HCT116 (cell line): ENCODE data around the gene WDR38. TPM values are rescaled to one million over a fixed set of nuclear protein-coding genes. Genes with fewer than 3 reads are reported as not detected.

Experiments used
- ATAC-seq: fragments of 200-7000 bp; cut with Tn5 transposase; 2 replicates; pipeline ENCODE4 v1.9.1; 2020; ENCODE audit warnings: mild to moderate bottlenecking, moderate library complexity
- BruUV-seq: library from RNA; stranded (reverse); fragments of 400-500 nt; replicated peaks from 2 replicates; lab custom pipeline; 2021; lab: Mats Ljungman, UMichigan
- CTCF ChIA-PET: fragments of 300-600 bp; sonication (Branson Sonifier 250); formaldehyde crosslinking; loops from one replicate; lab custom pipeline; 2021; ENCODE audit warnings: antibody characterized with exemption; lab: Charles Lee
- POLR2A ChIA-PET: fragments of 300-600, 350-600 bp; sonication (Branson Sonifier 250); formaldehyde crosslinking; loops from one replicate; lab custom pipeline; 2021; ENCODE audit warnings: antibody characterized with exemption; lab: Charles Lee
- RAD21 ChIA-PET, 2 experiments: fragments of 300-600 bp; sonication (Branson Sonifier 250); formaldehyde crosslinking; loops; one replicate each; lab custom pipeline; 2023; ENCODE audit warnings: low total read pairs in 2 of 2; ENCODE audit not compliant: uncharacterized antibody in 2 of 2, unreplicated experiment in 2 of 2, low non-redundant PET in 1 of 2; lab: Charles Lee
- DNase-seq: peaks from one replicate; pipeline ENCODE4 v3.0.0-alpha.2; 2010; ENCODE audit warnings: low read depth, low spot score
- H2AFZ ChIP-seq: fragments of 200-600 bp; shearing (Covaris generic), sonication (generic); 2 replicates; pipeline ENCODE4 v1.6.1; 2017; ENCODE audit warnings: low read depth, mixed run types, mixed read lengths, antibody characterized with exemption, low read length; ENCODE audit not compliant: poor library complexity, severe bottlenecking
- H3K27ac ChIP-seq: 2 replicates; pipeline ENCODE4 v1.5.1; 2012; ENCODE audit warnings: low read depth, low read length
- H3K27me3 ChIP-seq: fragments of 200-600 bp; sonication (generic); 2 replicates; pipeline ENCODE4 v1.6.1; 2016; ENCODE audit warnings: mixed run types, low read length, mixed read lengths; ENCODE audit not compliant: insufficient read depth
- H3K36me3 ChIP-seq, 2 experiments: fragments of 200-500 bp in 1 of 2; fragments of 200-600 bp in 1 of 2; sonication (Bioruptor generic) in 1 of 2; sonication (generic) in 1 of 2; 2 replicates each; pipeline versions ENCODE4 v1.5.1 to v1.6.1; 2014 to 2016; ENCODE audit warnings: low read length in 2 of 2, inconsistent platforms in 1 of 2, mixed read lengths in 1 of 2, mixed run types in 1 of 2; ENCODE audit not compliant: insufficient read depth in 2 of 2, control insufficient read depth in 1 of 2
- H3K4me1 ChIP-seq, 2 experiments: fragments of 200-600 bp in 1 of 2; sonication (generic) in 1 of 2; 2 replicates each; pipeline versions ENCODE4 v1.5.1 to v1.6.1; 2012 to 2017; ENCODE audit warnings: low read length in 2 of 2, inconsistent platforms in 1 of 2, mild to moderate bottlenecking in 1 of 2, mixed read lengths in 1 of 2, mixed run types in 1 of 2, moderate library complexity in 1 of 2; ENCODE audit not compliant: insufficient read depth in 2 of 2, control insufficient read depth in 1 of 2
- H3K4me2 ChIP-seq: fragments of 200-600 bp; sonication (generic); 2 replicates; pipeline ENCODE4 v1.6.1; 2017; ENCODE audit warnings: mixed run types, low read length, mixed read lengths
- H3K4me3 ChIP-seq, 2 experiments: fragments of 200-600 bp in 1 of 2; sonication (generic) in 1 of 2; replicated peaks in 1 of 2; 2 replicates each; pipeline ENCODE4 v1.5.1; 2011 to 2016; ENCODE audit warnings: low read length in 2 of 2, control low read depth in 1 of 2, low read depth in 1 of 2, mild to moderate bottlenecking in 1 of 2, mixed read lengths in 1 of 2, mixed run types in 1 of 2
- H3K79me2 ChIP-seq: fragments of 200-600 bp; sonication (generic); 2 replicates; pipeline ENCODE4 v1.6.1; 2017; ENCODE audit warnings: mild to moderate bottlenecking, mixed run types, low read length, moderate library complexity, mixed read lengths; ENCODE audit not compliant: insufficient read depth
- H3K9ac ChIP-seq: fragments of 200-600 bp; sonication (generic); 2 replicates; pipeline ENCODE4 v1.6.1; 2016; ENCODE audit warnings: low read length, mixed read lengths
- H3K9me2 ChIP-seq: fragments of 200-600 bp; sonication (generic), shearing (Covaris generic); 2 replicates; pipeline ENCODE4 v1.6.1; 2017; ENCODE audit warnings: mixed run types, mild to moderate bottlenecking, moderate library complexity; ENCODE audit not compliant: insufficient read depth
- H3K9me3 ChIP-seq, 2 experiments: fragments of 200-500 bp in 1 of 2; fragments of 200-600 bp in 1 of 2; sonication (Bioruptor generic) in 1 of 2; sonication (generic) in 1 of 2; 2 replicates each; pipeline ENCODE4 v1.6.1; 2014 to 2017; ENCODE audit warnings: low read length in 2 of 2, mixed read lengths in 2 of 2, inconsistent platforms in 1 of 2, low read depth in 1 of 2, mild to moderate bottlenecking in 1 of 2, mixed run types in 1 of 2, moderate library complexity in 1 of 2; ENCODE audit not compliant: control insufficient read depth in 1 of 2, insufficient read depth in 1 of 2
- H4K20me1 ChIP-seq: fragments of 200-600 bp; sonication (generic), shearing (Covaris generic); 2 replicates; pipeline ENCODE4 v1.6.1; 2017; ENCODE audit warnings: mixed run types, mild to moderate bottlenecking, moderate library complexity; ENCODE audit not compliant: insufficient read depth
- CBX3 ChIP-seq: IDR thresholded peaks from 2 replicates; pipeline ENCODE4 v1.6.1; 2012; ENCODE audit warnings: low read depth
- CEBPB ChIP-seq: IDR thresholded peaks from 2 replicates; pipeline ENCODE4 v1.6.1; 2012; ENCODE audit warnings: low read depth
- EGR1 ChIP-seq: IDR thresholded peaks from 2 replicates; pipeline ENCODE4 v1.6.1; 2012; ENCODE audit warnings: low read depth
- ELF1 ChIP-seq: IDR thresholded peaks from 2 replicates; pipeline ENCODE4 v1.6.1; 2012; ENCODE audit warnings: low read depth, borderline replicate concordance
- EZH2 ChIP-seq: fragments of 200-600 bp; sonication (generic); IDR thresholded peaks from 2 replicates; pipeline ENCODE4 v1.6.1; 2017; ENCODE audit warnings: antibody characterized with exemption, mixed run types
- EZH2phosphoT487 ChIP-seq: fragments of 200-600 bp; IDR thresholded peaks from 2 replicates; pipeline ENCODE4 v1.6.1; 2018; ENCODE audit warnings: antibody characterized with exemption, borderline replicate concordance
- FOSL1 ChIP-seq: IDR thresholded peaks from 2 replicates; pipeline ENCODE4 v1.6.1; 2012; ENCODE audit warnings: low read depth
- JUND ChIP-seq: IDR thresholded peaks from 2 replicates; pipeline ENCODE4 v1.6.1; 2012
- SIN3A ChIP-seq: IDR thresholded peaks from 2 replicates; pipeline ENCODE4 v1.6.1; 2012; ENCODE audit warnings: low read depth
- SP1 ChIP-seq: IDR thresholded peaks from 2 replicates; pipeline ENCODE4 v1.6.1; 2012; ENCODE audit warnings: low read depth
- SRF ChIP-seq: IDR thresholded peaks from 2 replicates; pipeline ENCODE4 v1.6.1; 2012; ENCODE audit warnings: low read depth
- TCF7L2 ChIP-seq: IDR thresholded peaks from 2 replicates; pipeline ENCODE4 v1.7.0; 2011; ENCODE audit warnings: borderline replicate concordance, inconsistent platforms; ENCODE audit not compliant: insufficient read depth, insufficient read length; ENCODE audit errors: extremely low read depth
- YY1 ChIP-seq: IDR thresholded peaks from 2 replicates; pipeline ENCODE4 v1.6.1; 2011; ENCODE audit warnings: low read length, low read depth, moderate library complexity, mild to moderate bottlenecking; ENCODE audit not compliant: insufficient replicate concordance; ENCODE audit errors: extremely low read depth
- ZFX ChIP-seq: fragments of 450-650 bp; IDR thresholded peaks from 2 replicates; pipeline ENCODE4 v1.6.1; 2017
- ZNF274 ChIP-seq: fragments of 200-500 bp; sonication (Bioruptor generic); IDR thresholded peaks from 2 replicates; pipeline ENCODE4 v1.6.1; 2014; ENCODE audit warnings: mild to moderate bottlenecking, low read depth, low read length, inconsistent platforms
- intact Hi-C: fragments of 100-400 bp; cut with micrococcal nuclease; formaldehyde crosslinking; loops from 2 replicates; pipeline ENCODE4 v1.10.0; 2022
- total RNA-seq: library from RNA; stranded (reverse); gene quantifications from one replicate; pipeline ENCODE4 v1.2.1, GENCODE V29; 2021; ENCODE audit not compliant: unreplicated experiment
- TF ChIP-seq, protein P1 (sequence below): IDR thresholded peaks from 2 replicates; pipeline ENCODE4 v1.6.1; 2012; ENCODE audit warnings: low read depth
- TF ChIP-seq, protein P2 (sequence below): IDR thresholded peaks from 2 replicates; pipeline ENCODE4 v1.6.1; 2012
- TF ChIP-seq, protein P3 (sequence below): IDR thresholded peaks from 2 replicates; pipeline ENCODE4 v1.6.1; 2011; ENCODE audit warnings: mild to moderate bottlenecking, low read length, moderate library complexity; ENCODE audit not compliant: insufficient replicate concordance; ENCODE audit errors: extremely low read depth
- TF ChIP-seq, protein P4 (sequence below), 3 experiments: fragments of 200-600 bp in 1 of 3; sonication (generic) in 1 of 3; IDR thresholded peaks in 2 of 3; conservative IDR thresholded peaks in 1 of 3; 2 replicates each; pipeline ENCODE4 v1.5.1; 2012 to 2017; ENCODE audit warnings: low read depth in 2 of 3, low read length in 2 of 3, antibody characterized with exemption in 1 of 3, borderline replicate concordance in 1 of 3, control low read depth in 1 of 3, mild to moderate bottlenecking in 1 of 3, mixed read lengths in 1 of 3, mixed run types in 1 of 3, moderate library complexity in 1 of 3; ENCODE audit not compliant: insufficient read depth in 1 of 3
- TF ChIP-seq, protein P5 (sequence below): IDR thresholded peaks from 2 replicates; pipeline ENCODE4 v1.6.1; 2012

Gene WDR38
- total RNA-seq, 1 experiment from 2014 or later, result not detected

DNA sequence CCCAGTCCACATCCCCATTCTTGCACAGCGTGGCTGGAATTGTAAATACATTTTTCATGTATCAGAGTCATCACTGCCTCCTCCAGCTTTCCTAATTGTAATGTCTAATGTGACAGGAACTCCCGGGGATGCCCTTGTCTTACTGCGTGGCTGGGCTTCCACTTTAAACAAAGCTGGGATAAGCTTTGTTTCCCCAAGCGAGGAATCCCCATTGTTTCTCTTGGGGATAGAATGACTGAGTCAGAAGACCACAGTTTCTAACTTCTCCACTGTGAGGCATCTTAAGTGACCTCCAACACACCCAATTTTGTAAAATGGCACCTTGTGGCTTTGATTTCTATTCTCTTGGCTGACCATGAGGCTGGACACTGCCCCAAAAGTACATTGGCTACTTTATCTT, 31.1 kb downstream of the WDR38 start:
- Histone ChIP-seq H3K27ac (no peak overlapping the region), H3K4me1 (no peaks in the 10 kb centered on the region), H3K9me3 (no peaks in the 10 kb centered on the region), H3K4me2 (no peak overlapping the region), H3K27me3 (no peaks in the 10 kb centered on the region), H3K79me2 (no peaks in the 10 kb centered on the region), H2AFZ (no peak overlapping the region), H3K9me2 (no peaks in the 10 kb centered on the region)
- ATAC-seq (no peak), DNase-seq (no peak)
- TF ChIP-seq FOSL1 (no peak), SIN3A (no peak), SRF (no peak), ELF1 (no peak), EZH2 (no peak), ZFX (no peak), YY1 (no peak), JUND (no peak), ZNF274 (no peak), TCF7L2 (no peak), CBX3 (no peak), EGR1 (no peak), CEBPB (no peak), SP1 (no peak), EZH2phosphoT487 (no peak)
- TF ChIP-seq, protein P1, sequence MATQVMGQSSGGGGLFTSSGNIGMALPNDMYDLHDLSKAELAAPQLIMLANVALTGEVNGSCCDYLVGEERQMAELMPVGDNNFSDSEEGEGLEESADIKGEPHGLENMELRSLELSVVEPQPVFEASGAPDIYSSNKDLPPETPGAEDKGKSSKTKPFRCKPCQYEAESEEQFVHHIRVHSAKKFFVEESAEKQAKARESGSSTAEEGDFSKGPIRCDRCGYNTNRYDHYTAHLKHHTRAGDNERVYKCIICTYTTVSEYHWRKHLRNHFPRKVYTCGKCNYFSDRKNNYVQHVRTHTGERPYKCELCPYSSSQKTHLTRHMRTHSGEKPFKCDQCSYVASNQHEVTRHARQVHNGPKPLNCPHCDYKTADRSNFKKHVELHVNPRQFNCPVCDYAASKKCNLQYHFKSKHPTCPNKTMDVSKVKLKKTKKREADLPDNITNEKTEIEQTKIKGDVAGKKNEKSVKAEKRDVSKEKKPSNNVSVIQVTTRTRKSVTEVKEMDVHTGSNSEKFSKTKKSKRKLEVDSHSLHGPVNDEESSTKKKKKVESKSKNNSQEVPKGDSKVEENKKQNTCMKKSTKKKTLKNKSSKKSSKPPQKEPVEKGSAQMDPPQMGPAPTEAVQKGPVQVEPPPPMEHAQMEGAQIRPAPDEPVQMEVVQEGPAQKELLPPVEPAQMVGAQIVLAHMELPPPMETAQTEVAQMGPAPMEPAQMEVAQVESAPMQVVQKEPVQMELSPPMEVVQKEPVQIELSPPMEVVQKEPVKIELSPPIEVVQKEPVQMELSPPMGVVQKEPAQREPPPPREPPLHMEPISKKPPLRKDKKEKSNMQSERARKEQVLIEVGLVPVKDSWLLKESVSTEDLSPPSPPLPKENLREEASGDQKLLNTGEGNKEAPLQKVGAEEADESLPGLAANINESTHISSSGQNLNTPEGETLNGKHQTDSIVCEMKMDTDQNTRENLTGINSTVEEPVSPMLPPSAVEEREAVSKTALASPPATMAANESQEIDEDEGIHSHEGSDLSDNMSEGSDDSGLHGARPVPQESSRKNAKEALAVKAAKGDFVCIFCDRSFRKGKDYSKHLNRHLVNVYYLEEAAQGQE, result no peak
- TF ChIP-seq, protein P2, sequence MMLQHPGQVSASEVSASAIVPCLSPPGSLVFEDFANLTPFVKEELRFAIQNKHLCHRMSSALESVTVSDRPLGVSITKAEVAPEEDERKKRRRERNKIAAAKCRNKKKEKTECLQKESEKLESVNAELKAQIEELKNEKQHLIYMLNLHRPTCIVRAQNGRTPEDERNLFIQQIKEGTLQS, result no peak
- TF ChIP-seq, protein P3, sequence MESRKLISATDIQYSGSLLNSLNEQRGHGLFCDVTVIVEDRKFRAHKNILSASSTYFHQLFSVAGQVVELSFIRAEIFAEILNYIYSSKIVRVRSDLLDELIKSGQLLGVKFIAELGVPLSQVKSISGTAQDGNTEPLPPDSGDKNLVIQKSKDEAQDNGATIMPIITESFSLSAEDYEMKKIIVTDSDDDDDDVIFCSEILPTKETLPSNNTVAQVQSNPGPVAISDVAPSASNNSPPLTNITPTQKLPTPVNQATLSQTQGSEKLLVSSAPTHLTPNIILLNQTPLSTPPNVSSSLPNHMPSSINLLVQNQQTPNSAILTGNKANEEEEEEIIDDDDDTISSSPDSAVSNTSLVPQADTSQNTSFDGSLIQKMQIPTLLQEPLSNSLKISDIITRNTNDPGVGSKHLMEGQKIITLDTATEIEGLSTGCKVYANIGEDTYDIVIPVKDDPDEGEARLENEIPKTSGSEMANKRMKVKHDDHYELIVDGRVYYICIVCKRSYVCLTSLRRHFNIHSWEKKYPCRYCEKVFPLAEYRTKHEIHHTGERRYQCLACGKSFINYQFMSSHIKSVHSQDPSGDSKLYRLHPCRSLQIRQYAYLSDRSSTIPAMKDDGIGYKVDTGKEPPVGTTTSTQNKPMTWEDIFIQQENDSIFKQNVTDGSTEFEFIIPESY, result no peak
- TF ChIP-seq, protein P4, sequence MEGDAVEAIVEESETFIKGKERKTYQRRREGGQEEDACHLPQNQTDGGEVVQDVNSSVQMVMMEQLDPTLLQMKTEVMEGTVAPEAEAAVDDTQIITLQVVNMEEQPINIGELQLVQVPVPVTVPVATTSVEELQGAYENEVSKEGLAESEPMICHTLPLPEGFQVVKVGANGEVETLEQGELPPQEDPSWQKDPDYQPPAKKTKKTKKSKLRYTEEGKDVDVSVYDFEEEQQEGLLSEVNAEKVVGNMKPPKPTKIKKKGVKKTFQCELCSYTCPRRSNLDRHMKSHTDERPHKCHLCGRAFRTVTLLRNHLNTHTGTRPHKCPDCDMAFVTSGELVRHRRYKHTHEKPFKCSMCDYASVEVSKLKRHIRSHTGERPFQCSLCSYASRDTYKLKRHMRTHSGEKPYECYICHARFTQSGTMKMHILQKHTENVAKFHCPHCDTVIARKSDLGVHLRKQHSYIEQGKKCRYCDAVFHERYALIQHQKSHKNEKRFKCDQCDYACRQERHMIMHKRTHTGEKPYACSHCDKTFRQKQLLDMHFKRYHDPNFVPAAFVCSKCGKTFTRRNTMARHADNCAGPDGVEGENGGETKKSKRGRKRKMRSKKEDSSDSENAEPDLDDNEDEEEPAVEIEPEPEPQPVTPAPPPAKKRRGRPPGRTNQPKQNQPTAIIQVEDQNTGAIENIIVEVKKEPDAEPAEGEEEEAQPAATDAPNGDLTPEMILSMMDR (IDR thresholded peaks at IDR 0.05 in 2 of 3, conservative IDR thresholded peaks at IDR 0.05 in 1 of 3; ENCODE audit: borderline replicate concordance in 1 of 3, insufficient read depth in 1 of 3, low read depth in 2 of 3, low read length in 2 of 3), result no peak
- TF ChIP-seq, protein P5, sequence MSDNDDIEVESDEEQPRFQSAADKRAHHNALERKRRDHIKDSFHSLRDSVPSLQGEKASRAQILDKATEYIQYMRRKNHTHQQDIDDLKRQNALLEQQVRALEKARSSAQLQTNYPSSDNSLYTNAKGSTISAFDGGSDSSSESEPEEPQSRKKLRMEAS, result no peak
- TF ChIP-seq, all 23 proteins: peak for 0
- H3K9ac ChIP-seq, result no peak overlapping the region
- ChIA-PET CTCF (no interaction called here), RAD21 (interaction anchor here in 1 of 2 experiments (0.7 kb wide), 1 partner anchor 45 kb away, joined by 3 read pairs; no protein-coding TSS in a partner anchor), POLR2A (no interaction called here)
- intact Hi-C loops, result no loop called here
- H3K4me3 ChIP-seq, result no peak overlapping the region
- BruUV-seq, result no TSS peak
- no peaks in the 10 kb centered on the region for H4K20me1 ChIP-seq
- peaks cover 0 to 2% of the 10 kb centered on the region in 2 experiments; a peak in 2 of 4 replicates for H3K36me3 ChIP-seq
